Endothelial cell of umbilical vein (primary cell): ENCODE results near the gene MLC1. TPM values are rescaled to one million over a fixed set of nuclear protein-coding genes. Genes with fewer than 3 reads are reported as not detected.

Experiments used
- BruUV-seq: library from RNA; stranded (reverse); fragments of 400-500 nt; replicated peaks from 2 replicates; lab custom pipeline; 2021; lab: Mats Ljungman, UMichigan
- CTCF ChIA-PET: fragments of 300-600, 350-600 bp; sonication (Branson Sonifier 250); formaldehyde crosslinking; loops from one replicate; lab custom pipeline; 2021; ENCODE audit warnings: antibody characterized with exemption, inconsistent platforms; lab: Charles Lee
- POLR2A ChIA-PET: fragments of 300-600, 350-600 bp; sonication (Branson Sonifier 250); formaldehyde crosslinking; loops from one replicate; lab custom pipeline; 2021; ENCODE audit warnings: antibody characterized with exemption, inconsistent platforms; lab: Charles Lee
- DNase-seq: peaks from one replicate; pipeline ENCODE4 v3.0.0-alpha.2; 2011; ENCODE audit warnings: low read depth, low spot score
- FAIRE-seq: peaks from 2 replicates; lab custom pipeline; 2011; peaks lifted over from hg19 to GRCh38; lab: Jason Lieb, UNC
- H2AFZ ChIP-seq: 2 replicates; pipeline ENCODE4 v1.6.0; 2012; ENCODE audit warnings: low read depth, low read length, control low read depth, inconsistent platforms
- H3K27ac ChIP-seq: 2 replicates; pipeline ENCODE4 v1.5.1; 2011; ENCODE audit warnings: low read depth, mild to moderate bottlenecking, control low read depth, low read length, moderate library complexity; ENCODE audit not compliant: insufficient read depth
- H3K27me3 ChIP-seq, 2 experiments: 2 replicates each; pipeline versions ENCODE4 v1.6.0 to v1.6.1; 2011; ENCODE audit warnings: low read length in 2 of 2, mixed read lengths in 1 of 2; ENCODE audit not compliant: control insufficient read depth in 2 of 2, insufficient read depth in 2 of 2
- H3K36me3 ChIP-seq, 2 experiments: 2 replicates in 1 of 2; 3 replicates in 1 of 2; pipeline ENCODE4 v1.5.1; 2011; ENCODE audit warnings: low read length in 2 of 2, mild to moderate bottlenecking in 1 of 2, moderate library complexity in 1 of 2; ENCODE audit not compliant: control insufficient read depth in 2 of 2, insufficient read depth in 2 of 2; ENCODE audit errors: extremely low read depth in 1 of 2
- H3K4me1 ChIP-seq: 3 replicates; pipeline ENCODE4 v1.5.1; 2011; ENCODE audit warnings: mild to moderate bottlenecking, low read length; ENCODE audit not compliant: control insufficient read depth, insufficient read depth; ENCODE audit errors: extremely low read depth
- H3K4me2 ChIP-seq: 2 replicates; pipeline ENCODE4 v1.6.1; 2011; ENCODE audit warnings: low read length, control low read depth, mixed read lengths; ENCODE audit not compliant: insufficient read depth
- H3K4me3 ChIP-seq, 3 experiments: fragments of 200-600 bp in 1 of 3; sonication (generic), shearing (Covaris generic) in 1 of 3; replicated peaks in 1 of 3; 2 replicates each; pipeline ENCODE4 v1.5.1; 2011 to 2016; ENCODE audit warnings: control low read depth in 3 of 3, low read length in 3 of 3, mild to moderate bottlenecking in 2 of 3, inconsistent platforms in 1 of 3, low read depth in 1 of 3, moderate library complexity in 1 of 3; ENCODE audit not compliant: insufficient read depth in 1 of 3
- H3K79me2 ChIP-seq: 2 replicates; pipeline ENCODE4 v1.6.0; 2012; ENCODE audit warnings: low read length, inconsistent platforms; ENCODE audit not compliant: control insufficient read depth, insufficient read depth
- H3K9ac ChIP-seq: replicated peaks from 2 replicates; pipeline ENCODE3; 2011; ENCODE audit warnings: low read length, control low read depth; ENCODE audit not compliant: insufficient read depth; ENCODE audit errors: extremely low read depth
- H3K9me1 ChIP-seq: replicated peaks from 3 replicates; pipeline ENCODE4 v1.6.0; 2011; ENCODE audit warnings: mild to moderate bottlenecking, low read length; ENCODE audit not compliant: control insufficient read depth, insufficient read depth; ENCODE audit errors: extremely low read depth
- H3K9me3 ChIP-seq: replicated peaks from 2 replicates; pipeline ENCODE4 v1.5.1; 2012; ENCODE audit warnings: low read length, inconsistent platforms; ENCODE audit not compliant: control insufficient read depth, insufficient read depth
- H4K20me1 ChIP-seq: replicated peaks from 2 replicates; pipeline ENCODE3; 2011; ENCODE audit warnings: mild to moderate bottlenecking, low read length; ENCODE audit not compliant: control insufficient read depth, insufficient read depth; ENCODE audit errors: extremely low read depth
- CTCF ChIP-seq, 2 donors: IDR thresholded peaks; 1 replicate in 1 of 2; 2 replicates in 1 of 2; pipeline ENCODE4 v1.5.1; 2011; ENCODE audit warnings: low read length in 2 of 2, mild to moderate bottlenecking in 2 of 2, moderate library complexity in 2 of 2, control low read depth in 1 of 2, inconsistent platforms in 1 of 2, low read depth in 1 of 2; ENCODE audit not compliant: insufficient read depth in 1 of 2; ENCODE audit errors: extremely low read depth in 1 of 2
- EZH2 ChIP-seq: IDR thresholded peaks from 2 replicates; pipeline ENCODE4 v1.6.1; 2012; ENCODE audit warnings: borderline replicate concordance, low read depth, mild to moderate bottlenecking, moderate library complexity, low read length, inconsistent platforms; ENCODE audit not compliant: severe bottlenecking
- GATA2 ChIP-seq: IDR thresholded peaks from 2 replicates; pipeline ENCODE4 v1.7.0; 2011; ENCODE audit warnings: low read depth, mild to moderate bottlenecking, moderate library complexity, mixed read lengths, low read length; ENCODE audit not compliant: insufficient read length, insufficient read depth
- JUN ChIP-seq: IDR thresholded peaks from 2 replicates; pipeline ENCODE4 v1.6.1; 2011; ENCODE audit warnings: borderline replicate concordance, low read depth; ENCODE audit not compliant: insufficient read length, insufficient read depth
- MAX ChIP-seq: IDR thresholded peaks from 2 replicates; pipeline ENCODE4 v1.6.1; 2011; ENCODE audit not compliant: insufficient read depth, insufficient read length
- MYC ChIP-seq: IDR thresholded peaks from one replicate; pipeline ENCODE4 v1.6.1; 2011; ENCODE audit warnings: mild to moderate bottlenecking, low read depth, low read length
- POLR2A ChIP-seq: IDR thresholded peaks from 2 replicates; pipeline ENCODE4 v1.6.1; 2012; ENCODE audit warnings: low read depth, mild to moderate bottlenecking, control low read depth, low read length
- POLR2AphosphoS5 ChIP-seq: IDR thresholded peaks from 2 replicates; pipeline ENCODE4 v1.6.1; 2012; ENCODE audit warnings: low read depth, mild to moderate bottlenecking, control low read depth, low read length, moderate library complexity; ENCODE audit not compliant: insufficient read depth
- dilution Hi-C: fragments of 300-500 bp; cut with MboI; formaldehyde crosslinking; loops from one replicate; pipeline ENCODE4 v1.15.0; 2019; ENCODE audit warnings: low sequenced_read_pairs; ENCODE audit not compliant: extremely low pct_ligation_motif_present
- intact Hi-C: fragments of 100-400 bp; cut with micrococcal nuclease; formaldehyde crosslinking; loops from one replicate; pipeline ENCODE4 v1.10.0; 2022
- polyA plus RNA-seq, 4 experiments: library from polyadenylated mRNA; depleted of rRNA in 3 of 4; stranded (reverse) in 3 of 4; unstranded in 1 of 4; fragments of >200 nt; gene quantifications; 2 replicates each; pipeline versions ENCODE4 v1.2.1 to v1.2.3, GENCODE V29; 2011 to 2012; ENCODE audit warnings: missing spikeins in 1 of 4
- total RNA-seq: library from RNA; stranded (reverse); gene quantifications from 2 replicates; pipeline ENCODE4 v1.2.3, GENCODE V29; 2021

The MLC1 gene
- total and polyA plus RNA-seq, 2 donors (not counting 3 experiments of a cell fraction or from before 2014, with no cell fraction given), result not detected

- POLR2A ChIA-PET, result no interaction called here
- Histone ChIP-seq H3K4me3 (no peak overlapping the region), H2AFZ (no peak overlapping the region), H3K36me3 (no peaks in the 10 kb centered on the region), H3K27ac (no peak overlapping the region), H3K4me1 (no peaks in the 10 kb centered on the region), H3K9ac (no peak overlapping the region), H3K27me3 (no peaks in the 10 kb centered on the region), H3K9me3 (no peaks in the 10 kb centered on the region), H3K9me1 (no peaks in the 10 kb centered on the region), H3K4me2 (no peak overlapping the region), H3K79me2 (no peaks in the 10 kb centered on the region), H4K20me1 (no peaks in the 10 kb centered on the region)
- no TSS peak for BruUV-seq
- FAIRE-seq (no peak), DNase-seq (no peak)
- CTCF ChIA-PET, result interaction anchor here (0.9 to 1.8 kb wide), 5 partner anchors 8 to 114 kb away, joined by 3 to 11 read pairs (median 4); no protein-coding TSS in a partner anchor
- TF ChIP-seq POLR2A (no peak), CTCF (IDR thresholded peaks at IDR 0.05; ENCODE audit: extremely low read depth in 1 of 2, insufficient read depth in 1 of 2, low read depth in 1 of 2, low read length in 2 of 2) (no peak), POLR2AphosphoS5 (no peak), EZH2 (no peak), MYC (no peak), JUN (no peak), MAX (no peak), GATA2 (no peak)
- dilution Hi-C loops, result no loop called here
- intact Hi-C loops, result no loop called here
These were observed 57.3 kb downstream of the MLC1 start for GRCh38 chr22:50027639-50028537.
